ENCODE measurements around the gene SYT7. TPM values are rescaled to one million over a fixed set of nuclear protein-coding genes. Genes with fewer than 3 reads are reported as not detected.

Gene SYT7
- polyA plus RNA-seq, 1 donor (not counting 4 experiments of a cell fraction or from before 2014, with no cell fraction given) = 2.6 TPM

DNA sequence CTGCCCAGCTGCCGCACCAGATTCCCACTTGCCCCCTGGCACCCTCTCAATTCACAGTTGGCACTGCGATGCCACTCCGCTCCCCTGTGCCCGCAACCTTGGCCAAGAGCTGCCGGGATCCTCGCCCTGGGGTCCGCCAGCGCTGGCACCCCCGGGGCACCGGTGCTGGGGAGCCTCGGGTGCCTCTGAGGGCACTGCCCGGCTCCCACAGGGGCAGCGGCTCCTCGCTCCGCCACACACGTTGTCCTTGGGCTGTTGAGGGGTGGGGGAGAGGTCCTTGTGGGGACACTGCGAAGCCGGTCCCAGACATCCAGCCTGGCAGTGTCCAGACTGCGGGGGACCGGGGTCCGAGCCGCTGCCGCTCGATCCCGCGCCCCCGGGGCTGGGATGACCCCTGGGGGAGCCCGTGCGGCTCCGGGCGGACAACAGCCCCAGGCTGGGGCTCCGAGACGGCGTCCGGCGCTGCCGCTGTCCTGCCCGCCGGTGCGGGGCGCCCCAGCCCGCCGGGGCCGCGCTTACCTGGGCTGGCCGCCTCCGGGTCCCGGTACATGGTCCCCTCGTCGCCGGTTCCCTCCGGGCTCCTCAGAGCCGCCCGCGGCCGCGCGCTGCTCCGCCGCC lies 496 bp downstream of the SYT7 start:
- no peak overlapping the region for H2AFZ ChIP-seq (ENCODE audit: control insufficient read depth, low read length)
- H3K27me3 ChIP-seq (ENCODE audit: control insufficient read depth, extremely low read depth, insufficient read depth, low read length) = peaks cover 40% of the 10 kb centered on the region
- peak overlapping the region; percentile 47 for H3K9ac ChIP-seq (ENCODE audit: control insufficient read depth, extremely low read depth, insufficient read depth, low read length)
- H3K36me3 ChIP-seq (ENCODE audit: control insufficient read depth in 2 of 2, extremely low read depth in 1 of 2, insufficient read depth in 2 of 2, low read length in 2 of 2) = no peaks in the 10 kb centered on the region
- no peak for DNase-seq (ENCODE audit: low read depth, low spot score)
- dilution Hi-C loops (cut with MboI; ENCODE audit: extremely low pct_ligation_motif_present, low sequenced_read_pairs) = no loop called here
- no peaks in the 10 kb centered on the region for H3K79me2 ChIP-seq (ENCODE audit: control insufficient read depth, insufficient read depth, low read length)
- peak overlapping the region; percentile 69 for H3K4me2 ChIP-seq (ENCODE audit: control insufficient read depth, extremely low read depth, insufficient read depth, low read depth, low read length)
- H4K20me1 ChIP-seq (ENCODE audit: control insufficient read depth, extremely low read depth, insufficient read depth, low read length) = peaks cover 4% of the 10 kb centered on the region
- no peaks in the 10 kb centered on the region for H3K9me3 ChIP-seq (ENCODE audit: control insufficient read depth, low read depth, low read length)
- peaks cover 3% of the 10 kb centered on the region for H3K4me1 ChIP-seq (ENCODE audit: control insufficient read depth, extremely low read depth, insufficient read depth, low read length)
- no peak for FAIRE-seq
- H3K9me1 ChIP-seq (ENCODE audit: control insufficient read depth, extremely low read depth, insufficient read depth, low read length) = no peaks in the 10 kb centered on the region
- no peak overlapping the region for H3K27ac ChIP-seq (ENCODE audit: control insufficient read depth, insufficient read depth, low read length)
- H3K4me3 ChIP-seq (ENCODE audit: control insufficient read depth in 2 of 3, extremely low read depth in 1 of 3, insufficient read depth in 2 of 3, low read depth in 1 of 3, low read length in 3 of 3) = peak overlapping the region; percentile 51 to 59 (median 51)
- TF ChIP-seq, protein P1, sequence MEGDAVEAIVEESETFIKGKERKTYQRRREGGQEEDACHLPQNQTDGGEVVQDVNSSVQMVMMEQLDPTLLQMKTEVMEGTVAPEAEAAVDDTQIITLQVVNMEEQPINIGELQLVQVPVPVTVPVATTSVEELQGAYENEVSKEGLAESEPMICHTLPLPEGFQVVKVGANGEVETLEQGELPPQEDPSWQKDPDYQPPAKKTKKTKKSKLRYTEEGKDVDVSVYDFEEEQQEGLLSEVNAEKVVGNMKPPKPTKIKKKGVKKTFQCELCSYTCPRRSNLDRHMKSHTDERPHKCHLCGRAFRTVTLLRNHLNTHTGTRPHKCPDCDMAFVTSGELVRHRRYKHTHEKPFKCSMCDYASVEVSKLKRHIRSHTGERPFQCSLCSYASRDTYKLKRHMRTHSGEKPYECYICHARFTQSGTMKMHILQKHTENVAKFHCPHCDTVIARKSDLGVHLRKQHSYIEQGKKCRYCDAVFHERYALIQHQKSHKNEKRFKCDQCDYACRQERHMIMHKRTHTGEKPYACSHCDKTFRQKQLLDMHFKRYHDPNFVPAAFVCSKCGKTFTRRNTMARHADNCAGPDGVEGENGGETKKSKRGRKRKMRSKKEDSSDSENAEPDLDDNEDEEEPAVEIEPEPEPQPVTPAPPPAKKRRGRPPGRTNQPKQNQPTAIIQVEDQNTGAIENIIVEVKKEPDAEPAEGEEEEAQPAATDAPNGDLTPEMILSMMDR (optimal IDR thresholded peaks at IDR 0.05 in 1 of 3, IDR thresholded peaks at IDR 0.05 in 1 of 3, conservative IDR thresholded peaks at IDR 0.05 in 1 of 3; ENCODE audit: extremely low read depth in 1 of 3, insufficient read depth in 2 of 3, low read length in 3 of 3) = peak in 2 of 3 experiments; percentile 26 to 47
- TF ChIP-seq EZH2 (IDR thresholded peaks at IDR 0.05; ENCODE audit: low read length) = peak; percentile 97

DNA sequence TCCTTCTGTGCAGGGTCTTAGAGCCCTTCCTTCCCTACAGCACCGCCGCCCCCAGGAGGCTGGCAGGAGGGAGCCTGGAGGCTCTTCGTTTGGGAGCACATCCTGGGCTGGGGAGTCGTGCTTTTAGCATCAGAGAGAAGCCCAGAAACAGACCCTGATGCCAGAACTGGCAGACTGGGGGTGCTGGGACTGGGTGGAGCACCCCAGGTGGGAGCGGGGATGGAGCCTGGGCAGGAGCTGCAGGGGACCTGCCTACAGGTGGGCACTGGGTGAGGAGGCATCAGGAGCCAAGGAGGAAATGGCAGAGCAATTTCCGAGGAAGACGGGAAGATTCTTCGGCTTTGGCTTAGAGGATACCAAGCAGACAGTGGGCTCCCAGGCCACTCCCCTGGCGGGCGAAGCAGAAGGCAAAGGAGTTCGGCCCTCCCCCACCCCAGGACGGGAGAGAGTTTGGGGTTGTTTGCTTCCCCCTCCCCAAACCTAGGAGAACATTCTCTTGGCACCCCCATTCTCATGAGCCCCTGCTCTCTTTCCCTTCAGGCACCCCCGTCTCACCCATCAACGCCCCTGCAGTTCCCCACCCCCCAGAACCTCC lies 1.1 kb downstream of the SYT7 start:
- Histone ChIP-seq H3K4me3 (ENCODE audit: control insufficient read depth in 2 of 3, extremely low read depth in 1 of 3, insufficient read depth in 2 of 3, low read depth in 1 of 3, low read length in 3 of 3) (peak overlapping the region in 2 of 3 experiments; percentile 51 to 59), H3K27me3 (ENCODE audit: control insufficient read depth, extremely low read depth, insufficient read depth, low read length) (peaks cover 40% of the 10 kb centered on the region), H3K36me3 (ENCODE audit: control insufficient read depth in 2 of 2, extremely low read depth in 1 of 2, insufficient read depth in 2 of 2, low read length in 2 of 2) (no peaks in the 10 kb centered on the region), H3K9me1 (ENCODE audit: control insufficient read depth, extremely low read depth, insufficient read depth, low read length) (no peaks in the 10 kb centered on the region), H3K9ac (ENCODE audit: control insufficient read depth, extremely low read depth, insufficient read depth, low read length) (no peak overlapping the region), H3K9me3 (ENCODE audit: control insufficient read depth, low read depth, low read length) (no peaks in the 10 kb centered on the region), H3K79me2 (ENCODE audit: control insufficient read depth, insufficient read depth, low read length) (no peaks in the 10 kb centered on the region), H3K27ac (ENCODE audit: control insufficient read depth, insufficient read depth, low read length) (no peak overlapping the region), H4K20me1 (ENCODE audit: control insufficient read depth, extremely low read depth, insufficient read depth, low read length) (peaks cover 4% of the 10 kb centered on the region), H2AFZ (ENCODE audit: control insufficient read depth, low read length) (no peak overlapping the region), H3K4me2 (ENCODE audit: control insufficient read depth, extremely low read depth, insufficient read depth, low read depth, low read length) (peak overlapping the region; percentile 69), H3K4me1 (ENCODE audit: control insufficient read depth, extremely low read depth, insufficient read depth, low read length) (peaks cover 3% of the 10 kb centered on the region)
- dilution Hi-C loops (cut with MboI; ENCODE audit: extremely low pct_ligation_motif_present, low sequenced_read_pairs) = no loop called here
- TF ChIP-seq, protein P1 (optimal IDR thresholded peaks at IDR 0.05 in 1 of 3, IDR thresholded peaks at IDR 0.05 in 1 of 3, conservative IDR thresholded peaks at IDR 0.05 in 1 of 3; ENCODE audit: extremely low read depth in 1 of 3, insufficient read depth in 2 of 3, low read length in 3 of 3) = no peak
- TF ChIP-seq EZH2 (IDR thresholded peaks at IDR 0.05; ENCODE audit: low read length) = no peak
- DNase-seq (ENCODE audit: low read depth, low spot score) (no peak), FAIRE-seq (no peak)
